ENCODE results near the gene LTBP1.

- TF ChIP-seq KDM1A (IDR thresholded peaks at IDR 0.05; ENCODE audit: low read depth) (no peak), REST (IDR thresholded peaks at IDR 0.05) (no peak), POLR2A (IDR thresholded peaks at IDR 0.05; ENCODE audit: low read length) (no peak), CTCF (IDR thresholded peaks at IDR 0.05) (no peak), GATA3 (IDR thresholded peaks at IDR 0.05; ENCODE audit: borderline replicate concordance) (no peak), JUN (IDR thresholded peaks at IDR 0.05) (no peak), MAX (IDR thresholded peaks at IDR 0.05) (no peak), RAD21 (conservative IDR thresholded peaks at IDR 0.05 in 1 of 2, IDR thresholded peaks at IDR 0.05 in 1 of 2) (no peak), NR3C1 (IDR thresholded peaks at IDR 0.05) (no peak), EP300 (IDR thresholded peaks at IDR 0.05) (no peak)
Measured at GRCh38 chr2:33354981-33355380, 408.2 kb downstream of the LTBP1 start.
